IMR-90 (cell line): Measurements from ENCODE around the gene ZBTB46. TPM values are rescaled to one million over a fixed set of nuclear protein-coding genes. Genes with fewer than 3 reads are reported as not detected.

Source experiments
- ATAC-seq: fragments of 200-7000 bp; cut with Tn5 transposase; 2 replicates; pipeline ENCODE4 v1.9.1; 2020; ENCODE audit warnings: low read depth, mild to moderate bottlenecking, moderate library complexity
- BruUV-seq: library from RNA; stranded (reverse); fragments of 400-500 nt; replicated peaks from 2 replicates; lab custom pipeline; 2021; lab: Mats Ljungman, UMichigan
- CTCF ChIA-PET: fragments of 300-600 bp; formaldehyde crosslinking; extraction: SDS; loops from one replicate; lab custom pipeline; 2021; ENCODE audit warnings: antibody characterized with exemption; lab: Yijun Ruan, JAX
- POLR2A ChIA-PET: fragments of 300-600 bp; sonication (Branson Sonifier 250); formaldehyde crosslinking; loops from one replicate; lab custom pipeline; 2022; ENCODE audit warnings: antibody characterized with exemption; ENCODE audit not compliant: unreplicated experiment; lab: Charles Lee
- DNase-seq: peaks from one replicate; pipeline ENCODE4 v3.0.0; 2013
- H2AFZ ChIP-seq: replicated peaks from 2 replicates; pipeline ENCODE3; 2013; ENCODE audit warnings: low read length, mild to moderate bottlenecking; ENCODE audit not compliant: poor library complexity
- H2AK5ac ChIP-seq: 2 replicates; pipeline ENCODE4 v1.6.1; 2013; ENCODE audit warnings: low read depth, low read length, inconsistent platforms
- H2AK9ac ChIP-seq: replicated peaks from 2 replicates; pipeline ENCODE3; 2013; ENCODE audit warnings: mild to moderate bottlenecking, low read depth, low read length, moderate library complexity; ENCODE audit not compliant: poor library complexity
- H2BK120ac ChIP-seq: 2 replicates; pipeline ENCODE4 v1.6.1; 2013; ENCODE audit warnings: low read depth, low read length, inconsistent platforms
- H2BK15ac ChIP-seq: 3 replicates; pipeline ENCODE4 v1.6.1; 2013; ENCODE audit warnings: low read depth, low read length, inconsistent platforms
- H2BK20ac ChIP-seq: 2 replicates; pipeline ENCODE4 v1.6.1; 2013; ENCODE audit warnings: low read depth, mild to moderate bottlenecking, inconsistent platforms, low read length, moderate library complexity
- H2BK5ac ChIP-seq: 2 replicates; pipeline ENCODE4 v1.6.1; 2013; ENCODE audit warnings: mild to moderate bottlenecking, low read depth, low read length, inconsistent platforms; ENCODE audit not compliant: poor library complexity, severe bottlenecking
- H3K14ac ChIP-seq: replicated peaks from 2 replicates; pipeline ENCODE4 v1.6.1; 2013; ENCODE audit warnings: low read depth, low read length, inconsistent platforms
- H3K18ac ChIP-seq: 2 replicates; pipeline ENCODE4 v1.6.1; 2013; ENCODE audit warnings: low read depth, low read length, control low read depth
- H3K23ac ChIP-seq: 2 replicates; pipeline ENCODE4 v1.6.1; 2013; ENCODE audit warnings: low read depth, low read length, inconsistent platforms
- H3K27ac ChIP-seq: 2 replicates; pipeline ENCODE4 v1.5.1; 2013; ENCODE audit warnings: mild to moderate bottlenecking, control low read depth, low read length; ENCODE audit not compliant: insufficient read depth
- H3K27me3 ChIP-seq: 2 replicates; pipeline ENCODE4 v1.6.1; 2013; ENCODE audit warnings: low read length; ENCODE audit not compliant: control insufficient read depth, insufficient read depth
- H3K36me3 ChIP-seq: 2 replicates; pipeline ENCODE4 v1.6.1; 2013; ENCODE audit warnings: low read length, mixed read lengths; ENCODE audit not compliant: control insufficient read depth, insufficient read depth
- H3K4ac ChIP-seq: 2 replicates; pipeline ENCODE4 v1.6.1; 2013; ENCODE audit warnings: low read depth, low read length, inconsistent platforms
- H3K4me1 ChIP-seq: 2 replicates; pipeline ENCODE4 v1.6.1; 2013; ENCODE audit warnings: low read length, mixed read lengths; ENCODE audit not compliant: control insufficient read depth, insufficient read depth
- H3K4me2 ChIP-seq: 2 replicates; pipeline ENCODE4 v1.6.1; 2013; ENCODE audit warnings: low read depth, mild to moderate bottlenecking, control low read depth, low read length, moderate library complexity
- H3K4me3 ChIP-seq: 2 replicates; pipeline ENCODE4 v1.5.1; 2013; ENCODE audit warnings: low read depth, mild to moderate bottlenecking, control low read depth, low read length, moderate library complexity; ENCODE audit not compliant: insufficient read depth
- H3K56ac ChIP-seq: 2 replicates; pipeline ENCODE4 v1.6.1; 2013; ENCODE audit warnings: low read length, inconsistent platforms; ENCODE audit not compliant: insufficient read depth; ENCODE audit errors: extremely low read depth
- H3K79me1 ChIP-seq, 2 experiments: 2 replicates each; pipeline ENCODE4 v1.6.1; 2013; ENCODE audit warnings: low read length in 2 of 2, inconsistent platforms in 1 of 2, low read depth in 1 of 2
- H3K9ac ChIP-seq: 2 replicates; pipeline ENCODE4 v1.6.1; 2013; ENCODE audit warnings: low read depth, low read length, control low read depth
- H3K9me1 ChIP-seq: 2 replicates; pipeline ENCODE4 v1.6.1; 2013; ENCODE audit warnings: low read length, inconsistent platforms; ENCODE audit not compliant: insufficient read depth
- H3K9me3 ChIP-seq: 2 replicates; pipeline ENCODE4 v1.6.1; 2013; ENCODE audit warnings: low read length; ENCODE audit not compliant: control insufficient read depth, insufficient read depth
- H4K20me1 ChIP-seq: 2 replicates; pipeline ENCODE4 v1.6.1; 2013; ENCODE audit warnings: low read length, inconsistent platforms; ENCODE audit not compliant: insufficient read depth
- H4K5ac ChIP-seq: 2 replicates; pipeline ENCODE4 v1.6.1; 2013; ENCODE audit warnings: mild to moderate bottlenecking, low read depth, low read length, control low read depth
- H4K8ac ChIP-seq, 2 experiments: 2 replicates each; pipeline ENCODE4 v1.6.1; 2013; ENCODE audit warnings: low read depth in 2 of 2, low read length in 2 of 2, control low read depth in 1 of 2, inconsistent platforms in 1 of 2
- H4K91ac ChIP-seq: 2 replicates; pipeline ENCODE4 v1.6.1; 2013; ENCODE audit warnings: low read depth, low read length, inconsistent platforms; ENCODE audit not compliant: insufficient read depth
- BHLHE40 ChIP-seq: fragments of 150-350 bp; IDR thresholded peaks from 2 replicates; pipeline ENCODE4 v1.6.1; 2016; ENCODE audit warnings: mild to moderate bottlenecking, low read depth, low read length
- CEBPB ChIP-seq: IDR thresholded peaks from 2 replicates; pipeline ENCODE4 v1.6.1; 2012; ENCODE audit warnings: low read depth, low read length, improper control_type of control experiment
- CHD1 ChIP-seq: IDR thresholded peaks from 2 replicates; pipeline ENCODE4 v1.6.1; 2012; ENCODE audit warnings: low read depth, low read length, improper control_type of control experiment
- FOS ChIP-seq: fragments of 150-350 bp; IDR thresholded peaks from 2 replicates; pipeline ENCODE4 v1.6.1; 2016; ENCODE audit warnings: low read depth, low read length
- MAFK ChIP-seq: IDR thresholded peaks from 2 replicates; pipeline ENCODE4 v1.6.1; 2012; ENCODE audit warnings: low read depth, low read length, improper control_type of control experiment
- MAZ ChIP-seq: IDR thresholded peaks from 2 replicates; pipeline ENCODE4 v1.6.1; 2012; ENCODE audit warnings: low read depth, mild to moderate bottlenecking, low read length, improper control_type of control experiment, moderate library complexity, borderline replicate concordance
- MXI1 ChIP-seq: IDR thresholded peaks from 2 replicates; pipeline ENCODE4 v1.6.1; 2012; ENCODE audit warnings: low read depth, mild to moderate bottlenecking, low read length, moderate library complexity, borderline replicate concordance
- NFE2L2 ChIP-seq: fragments of 150-350 bp; IDR thresholded peaks from 2 replicates; pipeline ENCODE4 v1.6.1; 2016; ENCODE audit warnings: low read depth, mild to moderate bottlenecking, low read length
- POLR2A ChIP-seq: IDR thresholded peaks from 2 replicates; pipeline ENCODE4 v1.6.1; 2012; ENCODE audit warnings: mild to moderate bottlenecking, low read depth, low read length
- RAD21 ChIP-seq: IDR thresholded peaks from 2 replicates; pipeline ENCODE4 v1.6.1; 2012; ENCODE audit warnings: low read length, improper control_type of control experiment
- RCOR1 ChIP-seq: IDR thresholded peaks from 2 replicates; pipeline ENCODE4 v1.6.1; 2012; ENCODE audit warnings: mild to moderate bottlenecking, low read length, improper control_type of control experiment; ENCODE audit not compliant: insufficient replicate concordance
- RFX5 ChIP-seq: IDR thresholded peaks from 2 replicates; pipeline ENCODE4 v1.8.0; 2012; ENCODE audit warnings: low read depth, mild to moderate bottlenecking, low read length, moderate library complexity
- SMC3 ChIP-seq: fragments of 150-350 bp; IDR thresholded peaks from 2 replicates; pipeline ENCODE4 v1.6.1; 2016; ENCODE audit warnings: low read depth, mild to moderate bottlenecking, antibody characterized with exemption, low read length, moderate library complexity
- WGBS, 2 experiments: methylation state at CpG; one replicate each; pipeline versions ENCODE4 v1.1.5 to v1.1.7; 2013; ENCODE audit warnings: missing lambda C conversion rate in 2 of 2; ENCODE audit not compliant: insufficient read length in 1 of 2; ENCODE audit errors: extremely low coverage in 2 of 2; 5-methylcytosine and 5-hydroxymethylcytosine counted together
- dilution Hi-C: fragments of 300-500 bp; cut with HindIII; formaldehyde crosslinking; loops from one replicate; pipeline ENCODE4 v1.14.3; 2018; ENCODE audit warnings: low sequenced_read_pairs; ENCODE audit not compliant: unreplicated experiment
- in situ Hi-C: fragments of 300-500 bp; cut with MboI; formaldehyde crosslinking; loops from 3 replicates; pipeline ENCODE4 v1.14.3; 2019; ENCODE audit warnings: low sequenced_read_pairs, inconsistent platforms, mixed read lengths
- intact Hi-C: fragments of 100-400 bp; cut with micrococcal nuclease; formaldehyde crosslinking; loops from 2 replicates; pipeline ENCODE4 v1.10.0; 2022
- polyA plus RNA-seq, 3 experiments: library from polyadenylated mRNA; depleted of rRNA; stranded (reverse); fragments of >200 nt; gene quantifications; 2 replicates each; pipeline ENCODE4 v1.2.3, GENCODE V29; 2012; ENCODE audit warnings: low replicate concordance in 1 of 3
- total RNA-seq: library from RNA; depleted of rRNA; stranded (reverse); fragments of >200 nt; gene quantifications from 2 replicates; pipeline ENCODE4 v1.2.3, GENCODE V29; 2012
- TF ChIP-seq, protein P1 (sequence below): fragments of 150-350 bp; IDR thresholded peaks from 2 replicates; pipeline ENCODE4 v1.6.1; 2017; ENCODE audit warnings: mild to moderate bottlenecking, antibody characterized with exemption, low read length, low read depth
- TF ChIP-seq, protein P2 (sequence below): fragments of 150-350 bp; IDR thresholded peaks from 2 replicates; pipeline ENCODE4 v1.6.1; 2016; ENCODE audit warnings: low read depth, mild to moderate bottlenecking, low read length, moderate library complexity, borderline replicate concordance
- TF ChIP-seq, protein P3 (sequence below): conservative IDR thresholded peaks from 2 replicates; pipeline ENCODE4 v1.5.1; 2012; ENCODE audit warnings: mild to moderate bottlenecking, low read depth, low read length, improper control_type of control experiment

ZBTB46 gene
- total and polyA plus RNA-seq, 2 of the 4 experiments (the other 2 are of a cell fraction) = 4.2 to 14.9 TPM

DNA sequence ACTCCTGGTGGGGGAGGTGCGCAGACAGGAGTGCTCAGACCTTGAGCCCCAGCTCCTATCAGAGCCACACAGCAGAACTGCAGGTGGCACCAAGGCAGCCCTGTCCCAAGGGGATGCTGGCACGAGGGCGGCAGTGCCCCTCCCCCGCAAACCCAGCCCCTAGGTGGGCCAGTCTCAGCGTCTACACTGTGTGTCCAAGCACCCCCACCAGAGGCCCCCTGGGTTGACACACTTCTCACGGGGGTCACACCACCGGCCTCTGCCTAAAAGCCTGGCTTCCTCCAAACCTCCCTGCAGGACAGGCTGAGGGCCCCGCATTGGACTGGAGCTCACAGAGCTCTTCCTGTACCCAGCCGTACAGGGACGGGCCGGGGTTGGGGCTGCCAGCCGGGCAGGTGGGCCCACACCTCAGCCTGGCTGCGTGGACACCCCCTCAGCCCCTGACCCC, 83.4 kb downstream of the ZBTB46 start:
- Histone ChIP-seq H3K56ac (no peak overlapping the region), H3K4me1 (no peaks in the 10 kb centered on the region), H3K36me3 (peaks cover 17% of the 10 kb centered on the region; the same call in 1 of the 2 replicates), H3K14ac (no peak overlapping the region), H3K79me1 (no peaks in the 10 kb centered on the region; a peak in 1 of 4 replicates), H2AFZ (no peak overlapping the region), H4K5ac (no peak overlapping the region), H3K4me3 (no peak overlapping the region), H2AK9ac (no peak overlapping the region), H2BK120ac (no peak overlapping the region), H4K20me1 (no peaks in the 10 kb centered on the region; the same call in 1 of the 2 replicates), H2BK20ac (no peak overlapping the region), H3K9me1 (no peaks in the 10 kb centered on the region), H2AK5ac (no peak overlapping the region), H2BK5ac (no peak overlapping the region), H3K27me3 (no peaks in the 10 kb centered on the region), H3K4me2 (no peak overlapping the region), H3K18ac (no peak overlapping the region), H3K9me3 (no peaks in the 10 kb centered on the region), H2BK15ac (no peak overlapping the region), H3K9ac (no peak overlapping the region), H4K91ac (no peak overlapping the region), H4K8ac (no peak overlapping the region), H3K27ac (no peak overlapping the region), H3K4ac (no peak overlapping the region), H3K23ac (no peak overlapping the region)
- WGBS, 2 experiments = 83% methylated on average over 6 of the region's 13 CpGs; no CpG with 5 or more reads in 1 of the 2 experiments
- CTCF ChIA-PET = no interaction called here
- ATAC-seq (no peak), DNase-seq (no peak)
- BruUV-seq = no TSS peak
- in situ Hi-C loops (no loop called here), dilution Hi-C loops (no loop called here), intact Hi-C loops (no loop called here)
- POLR2A ChIA-PET = no interaction called here
- TF ChIP-seq RCOR1 (no peak), MAFK (no peak), CHD1 (no peak), FOS (no peak), SMC3 (no peak), NFE2L2 (no peak), MAZ (no peak), RAD21 (no peak), MXI1 (no peak), BHLHE40 (no peak), RFX5 (no peak), CEBPB (no peak), POLR2A (no peak)
- TF ChIP-seq, protein P1, sequence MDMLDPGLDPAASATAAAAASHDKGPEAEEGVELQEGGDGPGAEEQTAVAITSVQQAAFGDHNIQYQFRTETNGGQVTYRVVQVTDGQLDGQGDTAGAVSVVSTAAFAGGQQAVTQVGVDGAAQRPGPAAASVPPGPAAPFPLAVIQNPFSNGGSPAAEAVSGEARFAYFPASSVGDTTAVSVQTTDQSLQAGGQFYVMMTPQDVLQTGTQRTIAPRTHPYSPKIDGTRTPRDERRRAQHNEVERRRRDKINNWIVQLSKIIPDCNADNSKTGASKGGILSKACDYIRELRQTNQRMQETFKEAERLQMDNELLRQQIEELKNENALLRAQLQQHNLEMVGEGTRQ = no peak
- TF ChIP-seq, protein P2, sequence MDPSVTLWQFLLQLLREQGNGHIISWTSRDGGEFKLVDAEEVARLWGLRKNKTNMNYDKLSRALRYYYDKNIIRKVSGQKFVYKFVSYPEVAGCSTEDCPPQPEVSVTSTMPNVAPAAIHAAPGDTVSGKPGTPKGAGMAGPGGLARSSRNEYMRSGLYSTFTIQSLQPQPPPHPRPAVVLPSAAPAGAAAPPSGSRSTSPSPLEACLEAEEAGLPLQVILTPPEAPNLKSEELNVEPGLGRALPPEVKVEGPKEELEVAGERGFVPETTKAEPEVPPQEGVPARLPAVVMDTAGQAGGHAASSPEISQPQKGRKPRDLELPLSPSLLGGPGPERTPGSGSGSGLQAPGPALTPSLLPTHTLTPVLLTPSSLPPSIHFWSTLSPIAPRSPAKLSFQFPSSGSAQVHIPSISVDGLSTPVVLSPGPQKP = no peak
- TF ChIP-seq, protein P3, sequence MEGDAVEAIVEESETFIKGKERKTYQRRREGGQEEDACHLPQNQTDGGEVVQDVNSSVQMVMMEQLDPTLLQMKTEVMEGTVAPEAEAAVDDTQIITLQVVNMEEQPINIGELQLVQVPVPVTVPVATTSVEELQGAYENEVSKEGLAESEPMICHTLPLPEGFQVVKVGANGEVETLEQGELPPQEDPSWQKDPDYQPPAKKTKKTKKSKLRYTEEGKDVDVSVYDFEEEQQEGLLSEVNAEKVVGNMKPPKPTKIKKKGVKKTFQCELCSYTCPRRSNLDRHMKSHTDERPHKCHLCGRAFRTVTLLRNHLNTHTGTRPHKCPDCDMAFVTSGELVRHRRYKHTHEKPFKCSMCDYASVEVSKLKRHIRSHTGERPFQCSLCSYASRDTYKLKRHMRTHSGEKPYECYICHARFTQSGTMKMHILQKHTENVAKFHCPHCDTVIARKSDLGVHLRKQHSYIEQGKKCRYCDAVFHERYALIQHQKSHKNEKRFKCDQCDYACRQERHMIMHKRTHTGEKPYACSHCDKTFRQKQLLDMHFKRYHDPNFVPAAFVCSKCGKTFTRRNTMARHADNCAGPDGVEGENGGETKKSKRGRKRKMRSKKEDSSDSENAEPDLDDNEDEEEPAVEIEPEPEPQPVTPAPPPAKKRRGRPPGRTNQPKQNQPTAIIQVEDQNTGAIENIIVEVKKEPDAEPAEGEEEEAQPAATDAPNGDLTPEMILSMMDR = no peak
